ENCODE data around the gene TAMALIN.

DNA sequence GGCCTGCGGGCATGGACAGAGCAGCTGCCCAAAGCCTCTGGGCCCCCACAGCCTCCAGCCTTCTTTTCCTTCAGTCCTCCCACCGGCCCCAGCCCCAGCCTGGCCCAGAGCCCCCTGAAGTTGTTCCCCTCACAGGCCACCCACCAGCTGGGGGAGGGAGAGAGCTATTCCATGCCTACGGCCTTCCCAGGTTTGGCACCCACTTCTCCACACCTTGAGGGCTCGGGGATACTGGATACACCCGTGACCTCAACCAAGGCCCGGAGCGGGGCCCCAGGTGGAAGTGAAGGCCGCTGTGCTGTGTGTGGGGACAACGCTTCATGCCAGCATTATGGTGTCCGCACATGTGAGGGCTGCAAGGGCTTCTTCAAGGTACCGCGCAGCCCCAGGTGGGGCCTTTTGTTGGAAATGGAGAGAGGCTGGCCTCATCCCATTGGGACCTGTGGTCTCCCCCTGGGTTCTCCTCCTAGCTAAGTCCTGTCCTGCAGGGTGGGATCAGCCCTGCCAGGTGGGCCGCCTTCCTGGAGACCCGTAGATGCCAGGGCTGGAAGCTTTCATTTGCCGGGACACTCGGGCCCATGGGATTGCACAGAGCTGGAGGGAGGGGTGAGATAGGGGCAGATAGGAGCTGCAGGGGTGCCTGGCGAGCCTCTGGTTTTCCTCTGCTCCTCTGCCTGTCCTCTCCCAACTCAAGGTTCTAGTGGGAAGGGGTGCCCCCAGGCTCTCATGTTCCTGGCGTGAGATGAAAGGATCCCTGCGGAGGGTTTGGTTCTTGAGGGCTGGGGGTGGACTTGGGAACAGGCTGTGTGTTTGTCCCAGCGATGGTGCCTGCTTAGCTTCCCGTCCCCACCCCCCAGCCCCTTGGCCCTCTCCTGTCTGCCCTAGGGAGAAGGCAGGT lies 48.3 kb downstream of the TAMALIN start:
- TF ChIP-seq, protein P1, sequence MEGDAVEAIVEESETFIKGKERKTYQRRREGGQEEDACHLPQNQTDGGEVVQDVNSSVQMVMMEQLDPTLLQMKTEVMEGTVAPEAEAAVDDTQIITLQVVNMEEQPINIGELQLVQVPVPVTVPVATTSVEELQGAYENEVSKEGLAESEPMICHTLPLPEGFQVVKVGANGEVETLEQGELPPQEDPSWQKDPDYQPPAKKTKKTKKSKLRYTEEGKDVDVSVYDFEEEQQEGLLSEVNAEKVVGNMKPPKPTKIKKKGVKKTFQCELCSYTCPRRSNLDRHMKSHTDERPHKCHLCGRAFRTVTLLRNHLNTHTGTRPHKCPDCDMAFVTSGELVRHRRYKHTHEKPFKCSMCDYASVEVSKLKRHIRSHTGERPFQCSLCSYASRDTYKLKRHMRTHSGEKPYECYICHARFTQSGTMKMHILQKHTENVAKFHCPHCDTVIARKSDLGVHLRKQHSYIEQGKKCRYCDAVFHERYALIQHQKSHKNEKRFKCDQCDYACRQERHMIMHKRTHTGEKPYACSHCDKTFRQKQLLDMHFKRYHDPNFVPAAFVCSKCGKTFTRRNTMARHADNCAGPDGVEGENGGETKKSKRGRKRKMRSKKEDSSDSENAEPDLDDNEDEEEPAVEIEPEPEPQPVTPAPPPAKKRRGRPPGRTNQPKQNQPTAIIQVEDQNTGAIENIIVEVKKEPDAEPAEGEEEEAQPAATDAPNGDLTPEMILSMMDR (IDR thresholded peaks at IDR 0.05) = no peak
- no peak for TF ChIP-seq POLR2A (IDR thresholded peaks at IDR 0.05)

Measured in esophagus squamous epithelium (tissue), 4 donors.